Keratinocyte (primary cell): ENCODE measurements around the gene ZNF407. TPM values are rescaled to one million over a fixed set of nuclear protein-coding genes. Genes with fewer than 3 reads are reported as not detected.

Experiments
- DNase-seq: peaks from one replicate; pipeline ENCODE4 v3.0.0-alpha.2; 2011; ENCODE audit warnings: low read depth, missing footprints, low spot score
- FAIRE-seq: peaks from 2 replicates; lab custom pipeline; 2011; peaks lifted over from hg19 to GRCh38; lab: Jason Lieb, UNC
- H2AFZ ChIP-seq: 2 replicates; pipeline ENCODE4 v1.6.0; 2012; ENCODE audit warnings: low read length, control low read depth, inconsistent platforms; ENCODE audit not compliant: control insufficient read depth
- H3K27ac ChIP-seq: 2 replicates; pipeline ENCODE4 v1.5.1; 2011; ENCODE audit warnings: low read length; ENCODE audit not compliant: control insufficient read depth, insufficient read depth
- H3K27me3 ChIP-seq: 3 replicates; pipeline ENCODE4 v1.6.0; 2011; ENCODE audit warnings: low read length; ENCODE audit not compliant: control insufficient read depth, insufficient read depth; ENCODE audit errors: extremely low read depth
- H3K36me3 ChIP-seq, 2 experiments: 2 replicates in 1 of 2; 3 replicates in 1 of 2; pipeline ENCODE4 v1.5.1; 2011; ENCODE audit warnings: low read length in 2 of 2, mild to moderate bottlenecking in 1 of 2; ENCODE audit not compliant: control insufficient read depth in 2 of 2, insufficient read depth in 2 of 2; ENCODE audit errors: extremely low read depth in 1 of 2
- H3K4me1 ChIP-seq: 3 replicates; pipeline ENCODE4 v1.5.1; 2011; ENCODE audit warnings: low read length; ENCODE audit not compliant: control insufficient read depth, insufficient read depth; ENCODE audit errors: extremely low read depth
- H3K4me2 ChIP-seq: 3 replicates; pipeline ENCODE4 v1.6.0; 2011; ENCODE audit warnings: low read depth, low read length; ENCODE audit not compliant: control insufficient read depth, insufficient read depth; ENCODE audit errors: extremely low read depth
- H3K4me3 ChIP-seq, 3 experiments: fragments of 200-600 bp in 1 of 3; sonication (generic) in 1 of 3; 2 replicates in 2 of 3; 3 replicates in 1 of 3; pipeline ENCODE4 v1.5.1; 2011 to 2016; ENCODE audit warnings: low read length in 3 of 3, mild to moderate bottlenecking in 3 of 3, control low read depth in 2 of 3, inconsistent platforms in 1 of 3, low read depth in 1 of 3, mixed read lengths in 1 of 3, mixed run types in 1 of 3, moderate library complexity in 1 of 3; ENCODE audit not compliant: control insufficient read depth in 2 of 3, insufficient read depth in 2 of 3; ENCODE audit errors: extremely low read depth in 1 of 3
- H3K79me2 ChIP-seq: 2 replicates; pipeline ENCODE4 v1.6.0; 2012; ENCODE audit warnings: low read length; ENCODE audit not compliant: control insufficient read depth, insufficient read depth
- H3K9ac ChIP-seq: 3 replicates; pipeline ENCODE4 v1.6.0; 2011; ENCODE audit warnings: low read length; ENCODE audit not compliant: control insufficient read depth, insufficient read depth; ENCODE audit errors: extremely low read depth
- H3K9me1 ChIP-seq: 3 replicates; pipeline ENCODE4 v1.6.0; 2011; ENCODE audit warnings: low read length; ENCODE audit not compliant: control insufficient read depth, insufficient read depth; ENCODE audit errors: extremely low read depth
- H3K9me3 ChIP-seq: 2 replicates; pipeline ENCODE4 v1.5.1; 2012; ENCODE audit warnings: low read depth, low read length; ENCODE audit not compliant: control insufficient read depth
- H4K20me1 ChIP-seq: 3 replicates; pipeline ENCODE4 v1.6.0; 2011; ENCODE audit warnings: low read length; ENCODE audit not compliant: control insufficient read depth, insufficient read depth; ENCODE audit errors: extremely low read depth
- EZH2 ChIP-seq: IDR thresholded peaks from one replicate; pipeline ENCODE4 v1.6.1; 2012; ENCODE audit warnings: inconsistent platforms, mild to moderate bottlenecking, low read length, moderate library complexity
- dilution Hi-C: fragments of 300-500 bp; cut with MboI; formaldehyde crosslinking; loops from one replicate; pipeline ENCODE4 v1.7.0; 2020; ENCODE audit warnings: low sequenced_read_pairs; ENCODE audit not compliant: extremely low pct_ligation_motif_present
- polyA plus RNA-seq, 5 experiments: library from polyadenylated mRNA; depleted of rRNA in 3 of 5; stranded (reverse) in 3 of 5; stranded (forward) in 1 of 5; unstranded in 1 of 5; fragments of >200 nt; gene quantifications; 1 replicate in 1 of 5; 2 replicates in 3 of 5; 3 replicates in 1 of 5; pipeline versions ENCODE4 v1.2.1 to v1.2.3, GENCODE V29; 2011 to 2012; ENCODE audit warnings: missing spikeins in 2 of 5, low read depth in 1 of 5, low replicate concordance in 1 of 5
- TF ChIP-seq, protein P1 (sequence below), 3 experiments: IDR thresholded peaks in 1 of 3; conservative IDR thresholded peaks in 1 of 3; optimal IDR thresholded peaks in 1 of 3; 2 replicates in 2 of 3; 3 replicates in 1 of 3; pipeline versions ENCODE3 to v1.5.1; 2011; ENCODE audit warnings: low read length in 3 of 3, mild to moderate bottlenecking in 3 of 3, moderate library complexity in 2 of 3, control low read depth in 1 of 3, inconsistent platforms in 1 of 3; ENCODE audit not compliant: insufficient read depth in 2 of 3; ENCODE audit errors: extremely low read depth in 1 of 3

Gene ZNF407
- polyA plus RNA-seq, 1 donor (not counting 4 experiments of a cell fraction or from before 2014, with no cell fraction given) = 3.8 TPM

DNA sequence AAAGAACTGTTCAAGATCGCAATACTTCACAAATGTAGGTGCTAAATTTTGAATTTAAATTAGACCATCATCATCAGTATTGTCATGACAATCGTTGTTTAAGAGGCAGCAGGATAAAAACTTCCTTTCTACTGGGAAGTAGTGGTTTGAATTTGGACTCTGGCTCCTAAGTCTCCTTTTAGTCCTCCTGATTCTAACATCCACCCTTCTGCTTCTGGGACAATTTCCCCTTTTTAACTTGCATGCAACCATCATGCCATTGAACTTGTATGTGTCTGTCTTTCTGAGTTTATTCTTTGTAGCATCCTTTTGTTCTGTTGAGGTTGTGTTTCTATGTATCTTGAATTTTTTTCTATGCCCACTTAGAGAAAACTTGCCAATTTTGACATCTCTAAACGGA, 361.5 kb downstream of the ZNF407 start:
- Histone ChIP-seq H3K36me3 (no peaks in the 10 kb centered on the region), H3K4me1 (peaks cover 3% of the 10 kb centered on the region), H3K9me1 (no peaks in the 10 kb centered on the region), H4K20me1 (no peaks in the 10 kb centered on the region), H3K27ac (no peak overlapping the region), H3K9me3 (no peaks in the 10 kb centered on the region), H3K27me3 (no peaks in the 10 kb centered on the region), H2AFZ (no peak overlapping the region), H3K4me3 (no peak overlapping the region), H3K4me2 (no peak overlapping the region), H3K79me2 (no peaks in the 10 kb centered on the region), H3K9ac (no peak overlapping the region)
- TF ChIP-seq, protein P1, sequence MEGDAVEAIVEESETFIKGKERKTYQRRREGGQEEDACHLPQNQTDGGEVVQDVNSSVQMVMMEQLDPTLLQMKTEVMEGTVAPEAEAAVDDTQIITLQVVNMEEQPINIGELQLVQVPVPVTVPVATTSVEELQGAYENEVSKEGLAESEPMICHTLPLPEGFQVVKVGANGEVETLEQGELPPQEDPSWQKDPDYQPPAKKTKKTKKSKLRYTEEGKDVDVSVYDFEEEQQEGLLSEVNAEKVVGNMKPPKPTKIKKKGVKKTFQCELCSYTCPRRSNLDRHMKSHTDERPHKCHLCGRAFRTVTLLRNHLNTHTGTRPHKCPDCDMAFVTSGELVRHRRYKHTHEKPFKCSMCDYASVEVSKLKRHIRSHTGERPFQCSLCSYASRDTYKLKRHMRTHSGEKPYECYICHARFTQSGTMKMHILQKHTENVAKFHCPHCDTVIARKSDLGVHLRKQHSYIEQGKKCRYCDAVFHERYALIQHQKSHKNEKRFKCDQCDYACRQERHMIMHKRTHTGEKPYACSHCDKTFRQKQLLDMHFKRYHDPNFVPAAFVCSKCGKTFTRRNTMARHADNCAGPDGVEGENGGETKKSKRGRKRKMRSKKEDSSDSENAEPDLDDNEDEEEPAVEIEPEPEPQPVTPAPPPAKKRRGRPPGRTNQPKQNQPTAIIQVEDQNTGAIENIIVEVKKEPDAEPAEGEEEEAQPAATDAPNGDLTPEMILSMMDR (optimal IDR thresholded peaks at IDR 0.05 in 1 of 3, IDR thresholded peaks at IDR 0.05 in 1 of 3, conservative IDR thresholded peaks at IDR 0.05 in 1 of 3; ENCODE audit: extremely low read depth in 1 of 3, insufficient read depth in 2 of 3, low read length in 3 of 3) = no peak
- TF ChIP-seq EZH2 = no peak
- dilution Hi-C loops = no loop called here
- FAIRE-seq (no peak), DNase-seq (no peak)

DNA sequence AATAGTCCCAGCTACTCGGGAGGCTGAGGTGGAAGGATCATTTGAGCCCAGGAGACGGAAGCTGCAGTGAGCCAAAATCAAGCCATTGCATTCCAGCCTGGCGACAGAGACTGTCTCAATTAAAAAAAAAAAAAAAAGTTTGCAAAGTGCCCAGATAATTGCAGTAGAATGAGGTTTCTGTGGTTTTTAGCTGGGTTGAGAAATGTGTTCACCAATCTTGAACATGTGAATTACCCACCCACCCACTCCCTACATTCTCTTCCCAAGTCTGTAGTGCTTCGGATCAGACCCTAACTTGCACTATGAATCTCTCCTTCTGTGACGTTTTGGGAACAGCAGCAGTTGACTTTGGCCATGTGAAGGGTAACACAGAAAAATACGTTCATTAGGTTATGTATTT, 363.9 kb downstream of the ZNF407 start:
- no peaks in the 10 kb centered on the region for H3K36me3 ChIP-seq
- FAIRE-seq = no peak
- TF ChIP-seq, protein P1 (optimal IDR thresholded peaks at IDR 0.05 in 1 of 3, IDR thresholded peaks at IDR 0.05 in 1 of 3, conservative IDR thresholded peaks at IDR 0.05 in 1 of 3; ENCODE audit: extremely low read depth in 1 of 3, insufficient read depth in 2 of 3, low read length in 3 of 3) = no peak
- TF ChIP-seq EZH2 = no peak
- no peaks in the 10 kb centered on the region for H4K20me1 ChIP-seq
- H3K4me1 ChIP-seq = peaks cover 3% of the 10 kb centered on the region
- no peaks in the 10 kb centered on the region for H3K9me3 ChIP-seq
- H2AFZ ChIP-seq = no peak overlapping the region
- no peak overlapping the region for H3K9ac ChIP-seq
- no peak overlapping the region for H3K4me3 ChIP-seq
- H3K4me2 ChIP-seq = no peak overlapping the region
- H3K79me2 ChIP-seq = no peaks in the 10 kb centered on the region
- no peak for DNase-seq
- no peaks in the 10 kb centered on the region for H3K9me1 ChIP-seq
- H3K27ac ChIP-seq = no peak overlapping the region
- dilution Hi-C loops = no loop called here
- H3K27me3 ChIP-seq = no peaks in the 10 kb centered on the region
